M059J (cell line): ENCODE data around the gene SLC4A4. TPM values are rescaled to one million over a fixed set of nuclear protein-coding genes. Genes with fewer than 3 reads are reported as not detected.
A peak's percentile ranks its signal among the peaks of the same experiment; 100 is the strongest.

ENCODE experiments used
- DNase-seq: peaks from one replicate; pipeline ENCODE4 v3.0.0-alpha.2; 2012; ENCODE audit warnings: low read depth
- total RNA-seq: library from RNA; depleted of rRNA; stranded (reverse); fragments of >200 nt; shearing (Covaris generic); gene quantifications from 2 replicates; pipeline ENCODE4 v1.2.3, GENCODE V29; 2014

The SLC4A4 gene
- total RNA-seq, 1 experiment from 2014 or later: 3.4 TPM

- no peak for DNase-seq
These were observed 256.8 kb downstream of the SLC4A4 start for GRCh38 chr4:71595576-71596108.

DNA sequence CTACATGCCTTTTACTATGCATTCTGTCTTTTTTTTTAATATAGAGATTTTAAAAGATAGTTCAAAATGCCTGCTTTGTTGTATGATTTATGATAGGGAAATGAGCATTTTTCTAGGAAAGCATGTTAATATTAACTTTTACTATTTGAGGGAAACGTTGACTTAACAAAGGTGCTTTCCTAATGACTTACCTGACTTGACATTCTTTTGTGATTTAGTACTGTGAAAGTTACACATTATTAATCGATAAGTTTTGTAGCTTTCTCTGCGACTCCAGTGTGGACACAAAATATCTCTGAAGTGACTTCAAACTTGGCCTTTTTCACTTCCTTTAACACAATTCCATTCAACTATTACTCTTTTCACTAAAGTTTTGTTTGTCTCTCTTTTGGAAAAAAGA is 260.8 kb downstream of the SLC4A4 start:
- no peak for DNase-seq

GRCh38 chr4:71602289-71602900 is 263.6 kb downstream of the SLC4A4 start:
- no peak for DNase-seq

DNA sequence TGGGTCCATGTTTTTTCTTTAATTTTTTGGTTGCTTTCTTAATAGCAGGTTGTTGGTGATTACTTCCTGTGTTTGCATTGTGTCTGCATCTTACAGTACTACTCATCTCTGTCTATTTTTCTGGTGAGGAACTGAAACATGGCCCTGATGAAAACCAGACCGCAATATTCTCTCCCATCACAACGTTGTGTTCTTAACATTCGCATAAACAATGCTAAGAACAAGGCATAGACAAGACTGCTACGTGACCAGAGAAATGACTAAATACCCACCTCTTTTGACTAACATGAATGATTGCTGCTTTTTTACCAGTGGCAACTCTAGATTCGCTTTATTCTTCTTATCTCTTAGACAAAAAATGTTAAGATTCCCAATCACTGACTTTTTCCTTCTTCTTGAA is 266.0 kb downstream of the SLC4A4 start:
- DNase-seq: no peak

GRCh38 chr4:71607109-71607508 is 268.3 kb downstream of the SLC4A4 start:
- DNase-seq: no peak

- DNase-seq: peak; percentile 84
These were observed 269.2 kb downstream of the SLC4A4 start for GRCh38 chr4:71607780-71608677.

GRCh38 chr4:71608678-71609071 is 269.9 kb downstream of the SLC4A4 start:
- peak; percentile 8 for DNase-seq

GRCh38 chr4:71609167-71609566 is 270.3 kb downstream of the SLC4A4 start:
- no peak for DNase-seq

DNA sequence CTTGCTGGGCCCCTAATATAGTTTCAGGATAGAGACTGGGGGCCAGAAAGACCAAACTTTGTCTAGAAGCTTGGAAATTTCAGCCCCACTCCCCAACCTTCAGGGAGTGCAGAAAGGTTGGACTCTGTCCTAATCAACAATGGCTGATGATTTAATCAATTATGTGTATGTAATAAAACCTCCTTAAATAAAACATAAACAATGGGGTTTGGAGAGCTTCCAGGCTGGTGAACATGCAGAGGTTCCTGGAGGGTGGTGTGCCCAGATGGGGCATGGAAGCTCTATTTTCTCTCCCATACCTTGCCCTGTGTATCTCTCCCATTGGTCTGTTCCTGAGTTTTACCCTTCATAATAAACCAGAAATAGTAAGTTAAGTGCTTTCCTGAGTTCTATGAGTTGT is 270.8 kb downstream of the SLC4A4 start:
- DNase-seq: peak; percentile 40

GRCh38 chr4:71614621-71615020 is 275.8 kb downstream of the SLC4A4 start:
- no peak for DNase-seq

DNA sequence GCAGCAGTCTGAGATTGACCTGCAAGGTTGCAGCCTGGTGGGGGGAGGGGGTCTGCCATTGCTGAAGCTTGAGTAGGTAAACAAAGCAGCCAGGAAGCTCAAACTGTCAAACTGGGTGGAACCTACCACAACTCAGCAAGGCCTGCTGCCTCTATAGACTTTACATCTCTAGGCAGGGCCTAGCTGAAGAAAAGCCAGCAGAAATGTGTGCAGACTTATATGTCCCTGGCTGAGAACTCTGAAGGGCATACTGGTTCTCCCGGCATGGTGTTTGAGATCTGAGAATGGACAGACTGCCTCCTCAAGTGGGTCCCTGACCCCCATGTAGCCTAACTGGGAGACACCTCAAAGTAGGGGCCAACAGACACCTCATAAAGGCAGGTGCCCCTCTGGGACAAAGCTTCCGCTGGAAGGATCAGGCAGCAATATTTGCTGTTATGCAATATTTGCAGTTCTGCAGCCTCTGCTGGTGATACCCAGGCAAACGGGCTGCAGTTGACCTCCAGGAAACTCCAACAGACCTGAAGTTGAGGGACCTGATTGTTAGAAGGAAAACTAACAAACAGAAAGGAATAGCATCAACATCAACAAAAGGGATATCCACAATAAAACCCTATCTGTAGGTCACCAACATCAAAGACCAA is 277.5 kb downstream of the SLC4A4 start:
- DNase-seq: no peak
